IMR-90 (cell line): ENCODE data around the gene ADAM12. TPM values are rescaled to one million over a fixed set of nuclear protein-coding genes. Genes with fewer than 3 reads are reported as not detected.

Experiments used
- ATAC-seq: fragments of 200-7000 bp; cut with Tn5 transposase; 2 replicates; pipeline ENCODE4 v1.9.1; 2020; ENCODE audit warnings: low read depth, mild to moderate bottlenecking, moderate library complexity
- BruUV-seq: library from RNA; stranded (reverse); fragments of 400-500 nt; replicated peaks from 2 replicates; lab custom pipeline; 2021; lab: Mats Ljungman, UMichigan
- CTCF ChIA-PET: fragments of 300-600 bp; formaldehyde crosslinking; extraction: SDS; loops from one replicate; lab custom pipeline; 2021; ENCODE audit warnings: antibody characterized with exemption; lab: Yijun Ruan, JAX
- POLR2A ChIA-PET: fragments of 300-600 bp; sonication (Branson Sonifier 250); formaldehyde crosslinking; loops from one replicate; lab custom pipeline; 2022; ENCODE audit warnings: antibody characterized with exemption; ENCODE audit not compliant: unreplicated experiment; lab: Charles Lee
- DNase-seq: peaks from one replicate; pipeline ENCODE4 v3.0.0; 2013
- H2AFZ ChIP-seq: replicated peaks from 2 replicates; pipeline ENCODE3; 2013; ENCODE audit warnings: low read length, mild to moderate bottlenecking; ENCODE audit not compliant: poor library complexity
- H2AK5ac ChIP-seq: 2 replicates; pipeline ENCODE4 v1.6.1; 2013; ENCODE audit warnings: low read depth, low read length, inconsistent platforms
- H2AK9ac ChIP-seq: replicated peaks from 2 replicates; pipeline ENCODE3; 2013; ENCODE audit warnings: mild to moderate bottlenecking, low read depth, low read length, moderate library complexity; ENCODE audit not compliant: poor library complexity
- H2BK120ac ChIP-seq: 2 replicates; pipeline ENCODE4 v1.6.1; 2013; ENCODE audit warnings: low read depth, low read length, inconsistent platforms
- H2BK15ac ChIP-seq: 3 replicates; pipeline ENCODE4 v1.6.1; 2013; ENCODE audit warnings: low read depth, low read length, inconsistent platforms
- H2BK20ac ChIP-seq: 2 replicates; pipeline ENCODE4 v1.6.1; 2013; ENCODE audit warnings: low read depth, mild to moderate bottlenecking, inconsistent platforms, low read length, moderate library complexity
- H2BK5ac ChIP-seq: 2 replicates; pipeline ENCODE4 v1.6.1; 2013; ENCODE audit warnings: mild to moderate bottlenecking, low read depth, low read length, inconsistent platforms; ENCODE audit not compliant: poor library complexity, severe bottlenecking
- H3K14ac ChIP-seq: replicated peaks from 2 replicates; pipeline ENCODE4 v1.6.1; 2013; ENCODE audit warnings: low read depth, low read length, inconsistent platforms
- H3K18ac ChIP-seq: 2 replicates; pipeline ENCODE4 v1.6.1; 2013; ENCODE audit warnings: low read depth, low read length, control low read depth
- H3K23ac ChIP-seq: 2 replicates; pipeline ENCODE4 v1.6.1; 2013; ENCODE audit warnings: low read depth, low read length, inconsistent platforms
- H3K27ac ChIP-seq: 2 replicates; pipeline ENCODE4 v1.5.1; 2013; ENCODE audit warnings: mild to moderate bottlenecking, control low read depth, low read length; ENCODE audit not compliant: insufficient read depth
- H3K27me3 ChIP-seq: 2 replicates; pipeline ENCODE4 v1.6.1; 2013; ENCODE audit warnings: low read length; ENCODE audit not compliant: control insufficient read depth, insufficient read depth
- H3K36me3 ChIP-seq: 2 replicates; pipeline ENCODE4 v1.6.1; 2013; ENCODE audit warnings: low read length, mixed read lengths; ENCODE audit not compliant: control insufficient read depth, insufficient read depth
- H3K4ac ChIP-seq: 2 replicates; pipeline ENCODE4 v1.6.1; 2013; ENCODE audit warnings: low read depth, low read length, inconsistent platforms
- H3K4me1 ChIP-seq: 2 replicates; pipeline ENCODE4 v1.6.1; 2013; ENCODE audit warnings: low read length, mixed read lengths; ENCODE audit not compliant: control insufficient read depth, insufficient read depth
- H3K4me2 ChIP-seq: 2 replicates; pipeline ENCODE4 v1.6.1; 2013; ENCODE audit warnings: low read depth, mild to moderate bottlenecking, control low read depth, low read length, moderate library complexity
- H3K4me3 ChIP-seq: 2 replicates; pipeline ENCODE4 v1.5.1; 2013; ENCODE audit warnings: low read depth, mild to moderate bottlenecking, control low read depth, low read length, moderate library complexity; ENCODE audit not compliant: insufficient read depth
- H3K56ac ChIP-seq: 2 replicates; pipeline ENCODE4 v1.6.1; 2013; ENCODE audit warnings: low read length, inconsistent platforms; ENCODE audit not compliant: insufficient read depth; ENCODE audit errors: extremely low read depth
- H3K79me1 ChIP-seq, 2 experiments: 2 replicates each; pipeline ENCODE4 v1.6.1; 2013; ENCODE audit warnings: low read length in 2 of 2, inconsistent platforms in 1 of 2, low read depth in 1 of 2
- H3K9ac ChIP-seq: 2 replicates; pipeline ENCODE4 v1.6.1; 2013; ENCODE audit warnings: low read depth, low read length, control low read depth
- H3K9me1 ChIP-seq: 2 replicates; pipeline ENCODE4 v1.6.1; 2013; ENCODE audit warnings: low read length, inconsistent platforms; ENCODE audit not compliant: insufficient read depth
- H3K9me3 ChIP-seq: 2 replicates; pipeline ENCODE4 v1.6.1; 2013; ENCODE audit warnings: low read length; ENCODE audit not compliant: control insufficient read depth, insufficient read depth
- H4K20me1 ChIP-seq: 2 replicates; pipeline ENCODE4 v1.6.1; 2013; ENCODE audit warnings: low read length, inconsistent platforms; ENCODE audit not compliant: insufficient read depth
- H4K5ac ChIP-seq: 2 replicates; pipeline ENCODE4 v1.6.1; 2013; ENCODE audit warnings: mild to moderate bottlenecking, low read depth, low read length, control low read depth
- H4K8ac ChIP-seq, 2 experiments: 2 replicates each; pipeline ENCODE4 v1.6.1; 2013; ENCODE audit warnings: low read depth in 2 of 2, low read length in 2 of 2, control low read depth in 1 of 2, inconsistent platforms in 1 of 2
- H4K91ac ChIP-seq: 2 replicates; pipeline ENCODE4 v1.6.1; 2013; ENCODE audit warnings: low read depth, low read length, inconsistent platforms; ENCODE audit not compliant: insufficient read depth
- BHLHE40 ChIP-seq: fragments of 150-350 bp; IDR thresholded peaks from 2 replicates; pipeline ENCODE4 v1.6.1; 2016; ENCODE audit warnings: mild to moderate bottlenecking, low read depth, low read length
- FOS ChIP-seq: fragments of 150-350 bp; IDR thresholded peaks from 2 replicates; pipeline ENCODE4 v1.6.1; 2016; ENCODE audit warnings: low read depth, low read length
- MAFK ChIP-seq: IDR thresholded peaks from 2 replicates; pipeline ENCODE4 v1.6.1; 2012; ENCODE audit warnings: low read depth, low read length, improper control_type of control experiment
- MAZ ChIP-seq: IDR thresholded peaks from 2 replicates; pipeline ENCODE4 v1.6.1; 2012; ENCODE audit warnings: low read depth, mild to moderate bottlenecking, low read length, improper control_type of control experiment, moderate library complexity, borderline replicate concordance
- MXI1 ChIP-seq: IDR thresholded peaks from 2 replicates; pipeline ENCODE4 v1.6.1; 2012; ENCODE audit warnings: low read depth, mild to moderate bottlenecking, low read length, moderate library complexity, borderline replicate concordance
- NFE2L2 ChIP-seq: fragments of 150-350 bp; IDR thresholded peaks from 2 replicates; pipeline ENCODE4 v1.6.1; 2016; ENCODE audit warnings: low read depth, mild to moderate bottlenecking, low read length
- RAD21 ChIP-seq: IDR thresholded peaks from 2 replicates; pipeline ENCODE4 v1.6.1; 2012; ENCODE audit warnings: low read length, improper control_type of control experiment
- RCOR1 ChIP-seq: IDR thresholded peaks from 2 replicates; pipeline ENCODE4 v1.6.1; 2012; ENCODE audit warnings: mild to moderate bottlenecking, low read length, improper control_type of control experiment; ENCODE audit not compliant: insufficient replicate concordance
- RFX5 ChIP-seq: IDR thresholded peaks from 2 replicates; pipeline ENCODE4 v1.8.0; 2012; ENCODE audit warnings: low read depth, mild to moderate bottlenecking, low read length, moderate library complexity
- SMC3 ChIP-seq: fragments of 150-350 bp; IDR thresholded peaks from 2 replicates; pipeline ENCODE4 v1.6.1; 2016; ENCODE audit warnings: low read depth, mild to moderate bottlenecking, antibody characterized with exemption, low read length, moderate library complexity
- WGBS, 2 experiments: methylation state at CpG; one replicate each; pipeline versions ENCODE4 v1.1.5 to v1.1.7; 2013; ENCODE audit warnings: missing lambda C conversion rate in 2 of 2; ENCODE audit not compliant: insufficient read length in 1 of 2; ENCODE audit errors: extremely low coverage in 2 of 2; 5-methylcytosine and 5-hydroxymethylcytosine counted together
- dilution Hi-C: fragments of 300-500 bp; cut with HindIII; formaldehyde crosslinking; loops from one replicate; pipeline ENCODE4 v1.14.3; 2018; ENCODE audit warnings: low sequenced_read_pairs; ENCODE audit not compliant: unreplicated experiment
- in situ Hi-C: fragments of 300-500 bp; cut with MboI; formaldehyde crosslinking; loops from 3 replicates; pipeline ENCODE4 v1.14.3; 2019; ENCODE audit warnings: low sequenced_read_pairs, inconsistent platforms, mixed read lengths
- intact Hi-C: fragments of 100-400 bp; cut with micrococcal nuclease; formaldehyde crosslinking; loops from 2 replicates; pipeline ENCODE4 v1.10.0; 2022
- polyA plus RNA-seq, 3 experiments: library from polyadenylated mRNA; depleted of rRNA; stranded (reverse); fragments of >200 nt; gene quantifications; 2 replicates each; pipeline ENCODE4 v1.2.3, GENCODE V29; 2012; ENCODE audit warnings: low replicate concordance in 1 of 3
- total RNA-seq: library from RNA; depleted of rRNA; stranded (reverse); fragments of >200 nt; gene quantifications from 2 replicates; pipeline ENCODE4 v1.2.3, GENCODE V29; 2012
- TF ChIP-seq, protein P1 (sequence below): fragments of 150-350 bp; IDR thresholded peaks from 2 replicates; pipeline ENCODE4 v1.6.1; 2017; ENCODE audit warnings: mild to moderate bottlenecking, antibody characterized with exemption, low read length, low read depth
- TF ChIP-seq, protein P2 (sequence below): fragments of 150-350 bp; IDR thresholded peaks from 2 replicates; pipeline ENCODE4 v1.6.1; 2016; ENCODE audit warnings: low read depth, mild to moderate bottlenecking, low read length, moderate library complexity, borderline replicate concordance

Gene ADAM12
- total and polyA plus RNA-seq, 2 of the 4 experiments (the other 2 are of a cell fraction), result 9.6 to 10.2 TPM

DNA sequence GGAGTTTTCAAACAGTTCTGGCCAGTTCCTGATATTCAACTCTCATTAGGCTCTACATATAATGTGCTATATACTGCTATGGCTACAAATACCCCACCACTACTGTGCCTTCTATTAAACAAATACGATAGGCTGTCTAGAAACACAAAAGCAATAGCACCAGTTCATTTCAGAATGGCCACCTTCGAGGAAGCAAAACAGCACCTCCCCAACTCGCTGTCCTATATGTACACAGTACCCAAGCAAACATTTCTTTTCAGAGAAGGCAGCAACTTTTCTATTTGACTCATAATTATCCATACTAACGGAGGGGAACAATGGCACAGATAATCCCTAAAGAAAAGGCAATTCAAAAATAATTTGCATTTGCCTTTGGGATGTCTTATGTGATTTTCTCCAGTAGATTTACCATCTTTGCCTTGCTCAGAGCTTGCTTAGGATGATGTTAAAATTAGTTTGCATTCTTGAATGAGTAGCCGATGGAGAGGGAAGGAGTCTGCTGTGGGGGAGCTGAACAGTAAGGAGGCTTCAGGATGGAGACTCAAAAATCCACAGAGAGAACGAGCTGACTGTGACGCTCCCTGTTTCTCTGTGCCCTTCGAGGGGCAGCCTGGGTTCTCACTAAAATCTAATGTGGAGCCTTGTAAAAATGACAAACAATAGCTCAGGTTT is 273.3 kb downstream of the ADAM12 start:
- Histone ChIP-seq H4K8ac (no peak overlapping the region), H3K27me3 (no peaks in the 10 kb centered on the region), H2AK5ac (no peak overlapping the region), H3K4me3 (no peak overlapping the region), H3K79me1 (no peaks in the 10 kb centered on the region), H3K27ac (no peak overlapping the region), H3K9ac (no peak overlapping the region), H4K20me1 (no peaks in the 10 kb centered on the region), H4K5ac (no peak overlapping the region), H3K56ac (no peak overlapping the region), H2AK9ac (no peak overlapping the region), H3K14ac (no peak overlapping the region), H4K91ac (no peak overlapping the region), H2AFZ (no peak overlapping the region), H2BK5ac (no peak overlapping the region), H3K4me2 (no peak overlapping the region), H3K36me3 (no peaks in the 10 kb centered on the region), H3K23ac (no peak overlapping the region), H2BK15ac (no peak overlapping the region), H3K4me1 (0 out of 2 replicates have a peak, but pooled peaks cover 2% of the 10 kb centered on the region), H3K4ac (no peak overlapping the region), H3K9me3 (no peaks in the 10 kb centered on the region), H2BK120ac (no peak overlapping the region), H3K9me1 (0 out of 2 replicates have a peak, but pooled peaks cover 5% of the 10 kb centered on the region), H3K18ac (no peak overlapping the region), H2BK20ac (no peak overlapping the region)
- intact Hi-C loops, result no loop called here
- ChIA-PET POLR2A (no interaction called here), CTCF (no interaction called here)
- DNase-seq (no peak), ATAC-seq (no peak)
- no TSS peak for BruUV-seq
- in situ Hi-C loops, result no loop called here
- 71% methylated on average over 4 of the region's 8 CpGs; no CpG with 5 or more reads in 1 of the 2 experiments for WGBS, 2 experiments
- dilution Hi-C loops, result no loop called here
- no peak for TF ChIP-seq RCOR1
- TF ChIP-seq NFE2L2, result no peak
- no peak for TF ChIP-seq MAZ
- TF ChIP-seq RAD21, result no peak
- TF ChIP-seq, protein P1, sequence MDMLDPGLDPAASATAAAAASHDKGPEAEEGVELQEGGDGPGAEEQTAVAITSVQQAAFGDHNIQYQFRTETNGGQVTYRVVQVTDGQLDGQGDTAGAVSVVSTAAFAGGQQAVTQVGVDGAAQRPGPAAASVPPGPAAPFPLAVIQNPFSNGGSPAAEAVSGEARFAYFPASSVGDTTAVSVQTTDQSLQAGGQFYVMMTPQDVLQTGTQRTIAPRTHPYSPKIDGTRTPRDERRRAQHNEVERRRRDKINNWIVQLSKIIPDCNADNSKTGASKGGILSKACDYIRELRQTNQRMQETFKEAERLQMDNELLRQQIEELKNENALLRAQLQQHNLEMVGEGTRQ, result no peak
- TF ChIP-seq, protein P2, sequence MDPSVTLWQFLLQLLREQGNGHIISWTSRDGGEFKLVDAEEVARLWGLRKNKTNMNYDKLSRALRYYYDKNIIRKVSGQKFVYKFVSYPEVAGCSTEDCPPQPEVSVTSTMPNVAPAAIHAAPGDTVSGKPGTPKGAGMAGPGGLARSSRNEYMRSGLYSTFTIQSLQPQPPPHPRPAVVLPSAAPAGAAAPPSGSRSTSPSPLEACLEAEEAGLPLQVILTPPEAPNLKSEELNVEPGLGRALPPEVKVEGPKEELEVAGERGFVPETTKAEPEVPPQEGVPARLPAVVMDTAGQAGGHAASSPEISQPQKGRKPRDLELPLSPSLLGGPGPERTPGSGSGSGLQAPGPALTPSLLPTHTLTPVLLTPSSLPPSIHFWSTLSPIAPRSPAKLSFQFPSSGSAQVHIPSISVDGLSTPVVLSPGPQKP, result no peak
- TF ChIP-seq MXI1, result no peak
- TF ChIP-seq FOS, result no peak
- TF ChIP-seq BHLHE40, result no peak
- no peak for TF ChIP-seq RFX5
- no peak for TF ChIP-seq SMC3
- TF ChIP-seq MAFK, result no peak
